Erythroblast (primary cell): ENCODE data around the gene DYNLT2.

Source experiments
- GATA1 ChIP-seq: IDR thresholded peaks from 2 replicates; pipeline ENCODE4 v1.6.1; 2011; ENCODE audit warnings: low read depth, mild to moderate bottlenecking, control low read depth, low read length, moderate library complexity
- POLR2A ChIP-seq: IDR thresholded peaks from 2 replicates; pipeline ENCODE4 v1.6.1; 2011; ENCODE audit warnings: mild to moderate bottlenecking, low read length

DNA sequence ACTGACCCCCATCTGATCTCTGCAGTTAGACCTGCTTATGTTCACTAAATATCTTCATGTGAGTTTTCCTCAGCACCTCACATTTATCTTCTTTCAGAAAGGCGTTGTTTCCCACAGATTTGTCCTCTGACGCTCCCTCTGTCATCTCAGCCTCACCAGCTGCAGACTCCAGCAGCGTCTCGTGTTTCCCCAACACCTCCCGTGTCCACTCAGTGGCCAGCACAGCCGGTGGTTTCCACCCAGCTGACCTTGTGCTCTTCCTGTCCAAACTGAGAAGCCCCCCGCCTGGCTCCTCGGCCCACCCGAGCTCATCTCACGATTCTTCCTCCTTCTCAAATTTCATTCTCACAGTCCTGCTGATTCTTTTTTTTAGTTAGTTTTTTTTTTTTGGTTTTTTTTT is 12.5 kb upstream of the DYNLT2 start:
- TF ChIP-seq POLR2A (no peak), GATA1 (no peak)
